NCI-H187 treated with DMSO at 0.1 percent for 48 hours (cell line): ENCODE results near the gene PLD5.
"Not testable (repeated sequence)": the region's sequence is repeated elsewhere in the genome, so short reads cannot be mapped to it uniquely, and the experiment has no call there.

ENCODE experiments used
- DNase-seq: peaks from one replicate; lab custom pipeline; 2025; lab: John Stamatoyannopoulos, UW

PLD5 gene

DNA sequence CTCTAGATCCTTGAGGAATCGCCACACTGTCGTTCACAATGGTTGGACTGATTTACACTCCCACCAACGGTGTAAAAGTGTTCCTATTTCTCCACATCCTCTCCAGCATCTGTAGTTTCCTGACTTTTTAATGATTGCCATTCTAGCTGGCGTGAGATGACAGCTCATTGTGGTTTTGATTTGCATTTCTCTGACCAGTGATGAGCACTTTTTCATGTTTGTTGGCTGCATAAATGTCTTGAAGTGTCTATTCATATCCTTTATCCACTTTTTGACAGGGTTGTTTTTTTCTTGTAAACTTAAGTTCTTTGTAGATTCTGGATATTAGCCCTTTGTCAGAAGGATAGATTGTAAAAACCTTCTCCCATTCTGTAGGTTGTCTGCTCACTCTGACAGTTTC is 465.9 kb downstream of the PLD5 start:
- not testable (repeated sequence) for DNase-seq

DNA sequence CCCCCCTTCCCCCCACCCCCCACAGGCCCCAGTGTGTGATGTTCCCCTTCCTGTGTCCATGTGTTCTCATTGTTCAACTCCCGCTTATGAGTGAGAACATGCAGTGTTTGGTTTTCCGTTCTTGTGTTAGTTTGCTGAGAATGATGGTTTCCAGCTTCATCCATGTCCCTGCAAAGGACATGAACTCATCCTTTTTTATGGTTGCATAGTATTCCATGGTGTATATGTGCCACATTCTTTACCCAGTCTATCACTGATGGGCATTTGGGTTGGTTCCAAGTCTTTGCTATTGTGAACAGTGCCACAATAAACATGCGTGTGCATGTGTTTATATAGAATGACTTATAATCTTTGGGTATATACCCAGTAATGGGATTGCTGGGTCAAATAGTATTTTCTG is 466.3 kb downstream of the PLD5 start:
- not testable (repeated sequence) for DNase-seq

DNA sequence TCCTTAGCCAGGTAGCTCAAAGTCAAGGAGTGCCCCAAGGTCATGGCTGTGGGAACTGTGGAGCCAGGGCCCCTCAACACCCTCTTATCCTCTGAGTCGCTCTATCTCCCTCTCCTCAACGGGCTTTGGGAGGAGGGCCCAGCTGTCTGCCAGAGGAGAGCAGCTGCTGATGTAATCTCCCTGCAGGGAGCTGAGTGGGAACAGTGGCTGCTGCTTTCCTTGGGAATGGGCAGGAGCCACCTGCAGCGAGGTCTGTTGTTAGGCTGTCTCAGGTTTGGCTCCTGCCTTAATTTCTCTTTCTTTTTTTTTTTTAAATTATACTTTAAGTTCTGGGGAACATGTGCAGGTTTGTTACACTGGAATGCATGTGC is 466.8 kb downstream of the PLD5 start:
- DNase-seq: no peak

DNA sequence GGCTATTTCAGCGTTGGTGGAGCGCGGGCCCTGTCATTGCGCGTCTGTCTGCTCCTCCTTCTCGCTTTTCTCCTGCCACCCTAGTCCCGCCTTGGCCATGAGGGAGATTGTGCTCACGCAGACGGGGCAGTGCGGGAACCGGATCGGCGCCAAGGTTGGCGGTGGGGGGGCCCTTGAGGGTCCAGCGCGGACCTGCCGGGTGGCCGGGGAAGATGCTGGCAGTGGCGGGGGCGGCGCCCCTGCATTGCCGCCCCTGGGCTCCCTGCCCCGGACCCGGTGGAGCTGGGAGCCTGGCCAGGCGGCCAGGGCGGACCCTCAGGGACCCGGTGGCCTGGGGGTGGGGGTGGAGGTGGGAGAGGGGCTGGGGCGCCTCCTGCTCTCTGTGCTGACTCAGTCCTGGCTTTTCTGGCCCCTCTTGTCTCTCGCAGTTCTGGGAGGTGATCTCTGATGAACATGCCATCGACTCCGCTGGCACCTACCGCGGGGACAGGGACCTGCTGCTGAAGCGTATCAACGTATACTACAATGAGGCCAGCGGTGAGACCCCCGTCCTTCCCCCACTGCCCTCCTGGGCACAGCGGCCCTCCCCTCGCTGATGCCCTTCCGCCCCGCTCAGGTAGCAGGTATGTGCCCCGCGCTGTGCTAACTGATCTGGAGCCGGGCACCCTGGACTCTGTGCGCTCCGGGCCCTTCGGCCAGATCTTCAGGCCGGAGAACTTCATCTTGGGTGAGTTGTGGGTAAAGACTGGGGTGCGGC is 467.3 kb downstream of the PLD5 start:
- no peak for DNase-seq

DNA sequence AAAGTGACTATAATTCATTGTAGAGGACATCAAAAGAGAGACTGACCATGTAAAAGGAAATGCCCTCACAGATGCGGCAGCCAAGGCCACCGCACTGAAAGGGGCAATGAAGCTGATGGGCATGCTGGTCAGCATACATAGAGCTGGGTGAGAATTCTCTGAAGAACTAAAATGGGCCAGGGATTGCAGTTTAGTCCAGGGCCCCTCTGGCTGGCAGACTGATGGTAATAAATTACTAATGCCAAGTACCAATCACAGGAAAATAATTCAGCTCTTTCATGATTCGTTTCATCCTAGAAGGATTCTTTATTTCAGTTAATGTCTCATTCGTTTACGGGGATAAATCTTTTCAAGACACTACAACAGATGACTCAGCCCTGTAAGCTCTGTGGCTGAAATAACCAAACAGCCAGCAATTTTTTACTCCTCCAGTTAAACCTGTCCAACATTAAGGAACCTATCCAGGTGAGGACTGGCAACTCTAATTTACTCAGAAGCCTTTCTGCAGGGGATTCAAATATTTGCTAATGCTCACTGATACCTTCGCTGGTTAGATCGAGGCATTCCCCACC is 468.7 kb downstream of the PLD5 start:
- no peak for DNase-seq

DNA sequence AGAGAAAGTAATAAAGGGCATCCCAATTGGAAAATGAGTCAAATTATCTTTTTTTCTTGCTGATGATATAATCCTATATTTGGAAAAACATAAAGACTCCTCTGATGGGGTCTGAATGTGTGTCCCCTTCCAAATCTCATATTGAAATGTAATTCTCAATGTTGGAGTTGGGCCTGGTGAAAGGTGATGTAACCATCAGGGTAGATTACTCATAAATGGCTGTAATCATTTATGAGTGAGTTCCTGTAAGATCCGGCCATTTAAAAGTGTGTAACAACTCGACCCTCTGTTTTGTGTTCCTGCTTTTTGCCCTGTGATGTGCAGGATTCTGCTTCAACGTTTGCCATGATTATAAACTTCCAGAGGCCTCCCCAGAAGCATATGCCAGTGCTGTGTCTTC is 481.3 kb downstream of the PLD5 start:
- DNase-seq: no peak

DNA sequence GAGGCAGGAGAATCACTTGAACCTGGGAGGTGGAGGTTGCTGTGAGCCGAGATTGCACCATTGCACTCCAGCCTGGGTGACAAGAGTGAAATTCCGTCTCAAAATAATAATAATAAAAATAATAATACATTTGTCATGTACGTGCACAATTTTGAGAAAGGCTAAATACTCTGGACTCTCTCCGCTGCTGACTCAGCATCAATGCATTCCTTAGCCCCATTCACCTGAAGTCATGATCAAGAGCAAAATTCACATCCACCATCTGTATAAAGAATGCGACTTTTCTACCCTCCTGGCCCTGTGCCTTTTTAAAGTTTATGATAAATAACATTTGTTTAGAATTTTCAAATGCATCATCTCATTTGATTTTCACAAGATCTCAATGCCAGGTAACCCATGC is 490.1 kb downstream of the PLD5 start:
- no peak for DNase-seq

DNA sequence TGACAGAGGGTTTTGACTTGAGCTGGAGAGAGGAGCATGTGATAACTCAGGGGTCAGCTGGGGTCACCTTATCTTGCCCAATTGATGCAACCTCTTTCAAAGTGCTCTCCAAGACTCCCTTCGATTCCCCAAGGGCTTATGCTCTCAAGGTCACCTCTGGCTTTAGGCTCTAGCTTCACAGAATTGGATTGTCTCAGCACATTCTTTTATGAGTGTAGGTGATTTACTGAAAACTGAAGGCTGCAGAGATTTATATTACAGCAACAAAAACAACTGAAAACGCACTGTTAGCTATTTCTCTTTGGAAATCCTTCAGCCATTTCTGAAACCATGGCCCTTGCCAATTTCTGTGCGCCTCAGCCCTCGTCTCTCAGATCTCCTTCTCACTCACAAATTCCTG is 491.1 kb downstream of the PLD5 start:
- DNase-seq: no peak
